Spleen (tissue), 11 donors: ENCODE data around the gene TRUB2. TPM values are rescaled to one million over a fixed set of nuclear protein-coding genes. Genes with fewer than 3 reads are reported as not detected.
A peak's percentile ranks its signal among the peaks of the same experiment; 100 is the strongest.

Experiments
- DNase-seq: peaks from one replicate; pipeline ENCODE4 v3.0.0-alpha.2; 2020
- H3K27ac ChIP-seq, 8 donors: fragments of 200-600 bp; sonication (generic) in 7 of 8; 1 replicate in 4 of 8; 2 replicates in 4 of 8; pipeline versions ENCODE4 v1.5.0 to v1.8.0; 2016 to 2021; ENCODE audit warnings: inconsistent platforms in 4 of 8, mild to moderate bottlenecking in 4 of 8, moderate library complexity in 1 of 8
- H3K27me3 ChIP-seq, 7 donors: fragments of 200-600 bp; sonication (generic) in 6 of 7; replicated peaks in 1 of 7; 1 replicate in 4 of 7; 2 replicates in 3 of 7; pipeline versions ENCODE4 v1.5.0 to v1.8.0; 2016 to 2021; ENCODE audit warnings: inconsistent platforms in 3 of 7, mild to moderate bottlenecking in 1 of 7
- H3K36me3 ChIP-seq, 6 donors: fragments of 200-600 bp; sonication (generic) in 5 of 6; 1 replicate in 4 of 6; 2 replicates in 2 of 6; pipeline versions ENCODE4 v1.5.0 to v1.8.0; 2016 to 2021; ENCODE audit warnings: inconsistent platforms in 2 of 6
- H3K4me1 ChIP-seq, 6 donors: fragments of 200-600 bp; sonication (generic) in 5 of 6; 1 replicate in 3 of 6; 2 replicates in 3 of 6; pipeline versions ENCODE4 v1.5.0 to v1.8.0; 2016 to 2021; ENCODE audit warnings: inconsistent platforms in 3 of 6
- H3K4me3 ChIP-seq, 8 donors: fragments of 200-600 bp; sonication (generic) in 7 of 8; 1 replicate in 4 of 8; 2 replicates in 4 of 8; pipeline versions ENCODE4 v1.5.0 to v1.8.0; 2016 to 2021; ENCODE audit warnings: inconsistent platforms in 4 of 8, mild to moderate bottlenecking in 4 of 8, moderate library complexity in 2 of 8
- H3K9me3 ChIP-seq, 8 donors: fragments of 200-600 bp; sonication (generic) in 7 of 8; 1 replicate in 4 of 8; 2 replicates in 4 of 8; pipeline versions ENCODE4 v1.5.0 to v1.8.0; 2016 to 2021; ENCODE audit warnings: inconsistent platforms in 4 of 8
- CTCF ChIP-seq, 11 experiments: fragments of 200-600 bp in 7 of 11; fragments of 450-650 bp in 4 of 11; sonication (generic) in 4 of 11; IDR thresholded peaks in 8 of 11; conservative IDR thresholded peaks in 3 of 11; 1 replicate in 7 of 11; 2 replicates in 4 of 11; pipeline versions ENCODE4 v1.4.0 to v1.8.0; 2016 to 2021; ENCODE audit warnings: antibody characterized with exemption in 11 of 11, inconsistent platforms in 4 of 11, mild to moderate bottlenecking in 1 of 11
- POLR2A ChIP-seq, 3 donors: fragments of 450-650 bp; IDR thresholded peaks; one replicate each; pipeline ENCODE4 v1.5.1; 2017; ENCODE audit warnings: antibody characterized with exemption in 3 of 3, mild to moderate bottlenecking in 1 of 3
- POLR2AphosphoS5 ChIP-seq, 3 donors: sonication (generic); formaldehyde crosslinking; IDR thresholded peaks; one replicate each; pipeline ENCODE4 v1.5.1; 2017; ENCODE audit warnings: antibody characterized with exemption in 3 of 3
- WGBS, 5 donors: extraction: QIAGEN DNeasy Blood & Tissue Kit in 3 of 5; methylation state at CpG; one replicate each; pipeline versions ENCODE4 v1.1.5 to v1.1.7; 2013 to 2018; 5-methylcytosine and 5-hydroxymethylcytosine counted together
- intact Hi-C: fragments of 100-400 bp; cut with DNase I; formaldehyde crosslinking; loops from one replicate; pipeline ENCODE4 v1.15.0; 2023; ENCODE audit warnings: low total_unique reads
- polyA plus RNA-seq, 3 donors: library from polyadenylated mRNA; stranded (reverse); fragments of 200-250 nt; gene quantifications; one replicate each; pipeline ENCODE4 v1.2.1, GENCODE V29; 2013
- total RNA-seq, 7 donors: library from RNA; depleted of rRNA in 3 of 7; stranded (reverse); fragments of >200 nt in 3 of 7; fragmentation: NEBNext Ultra II Directional in 4 of 7; extraction: Animal tissue kit (Norgen Biotek cat#: 25700) in 4 of 7; gene quantifications; one replicate each; pipeline versions ENCODE4 v1.1.0 to v1.2.1, GENCODE V29; 2016 to 2021
- donor health status: healthy with polysubstance abuse.
- donor health status: DM: no; HTN: no; CAD: no; lungs with moderate emphysema.
- donor health status: DM: no; HTN: no; CAD: no.
- donor health status: Bipolar disorder and iron deficiency.
- donor health status: healthy.
- donor health status: DM: no; HTN: no; CAD: no.
- donor health status: DM: yes; HTN: yes; CAD: no.

TRUB2 gene
- total and polyA plus RNA-seq, 10 donors: 9.0 to 19.2 (median 15.2) TPM

GRCh38 chr9:128344931-128345605 is 22.8 kb upstream of the TRUB2 start:
- H3K36me3 ChIP-seq: peaks cover 0 to 79% (median 59%) of the 10 kb centered on the region in 6 donors
- WGBS, 5 donors: 95 to 97% (median 97%) methylated on average over 22 to 28 of the region's 28 CpGs
- no peak overlapping the region for H3K27ac ChIP-seq
- no peaks in the 10 kb centered on the region for H3K9me3 ChIP-seq
- no peak overlapping the region for H3K4me3 ChIP-seq
- DNase-seq: no peak
- TF ChIP-seq POLR2A (IDR thresholded peaks at IDR 0.05): no peak
- peak in 1 of 3 donors; percentile 10 for TF ChIP-seq POLR2AphosphoS5 (IDR thresholded peaks at IDR 0.05)
- TF ChIP-seq CTCF (IDR thresholded peaks at IDR 0.05 in 8 of 11, conservative IDR thresholded peaks at IDR 0.05 in 3 of 11): no peak
- H3K27me3 ChIP-seq: no peaks in the 10 kb centered on the region
- H3K4me1 ChIP-seq: peaks cover 7 to 18% (median 13%) of the 10 kb centered on the region in 6 donors
- intact Hi-C loops: no loop called here

- Histone ChIP-seq H3K36me3 (peaks cover 0 to 67% (median 52%) of the 10 kb centered on the region in 6 donors), H3K27ac (no peak overlapping the region), H3K27me3 (no peaks in the 10 kb centered on the region), H3K9me3 (no peaks in the 10 kb centered on the region), H3K4me3 (no peak overlapping the region), H3K4me1 (peaks cover 7 to 26% (median 19%) of the 10 kb centered on the region in 6 donors)
- TF ChIP-seq CTCF (IDR thresholded peaks at IDR 0.05 in 8 of 11, conservative IDR thresholded peaks at IDR 0.05 in 3 of 11): no peak
- no peak for TF ChIP-seq POLR2A (IDR thresholded peaks at IDR 0.05)
- TF ChIP-seq POLR2AphosphoS5 (IDR thresholded peaks at IDR 0.05): no peak
- intact Hi-C loops: no loop called here
- WGBS, 5 donors: 85 to 92% (median 88%) methylated on average over 4 of the region's 4 CpGs
- DNase-seq: no peak
Measured at GRCh38 chr9:128343855-128344254, 21.6 kb upstream of the TRUB2 start.

GRCh38 chr9:128342971-128343680 is 20.9 kb upstream of the TRUB2 start:
- no peaks in the 10 kb centered on the region for H3K27me3 ChIP-seq
- no peak overlapping the region for H3K4me3 ChIP-seq
- intact Hi-C loops: no loop called here

More at GRCh38 chr9:128342971-128343680, 20.9 kb upstream of the TRUB2 start:
- 92 to 99% (median 97%) methylated on average over 7 to 8 of the region's 8 CpGs for WGBS, 5 donors
- peaks cover 0 to 60% (median 45%) of the 10 kb centered on the region in 6 donors for H3K36me3 ChIP-seq
- no peak for DNase-seq
- TF ChIP-seq POLR2AphosphoS5 (IDR thresholded peaks at IDR 0.05): no peak
- no peak for TF ChIP-seq POLR2A (IDR thresholded peaks at IDR 0.05)
- TF ChIP-seq CTCF (IDR thresholded peaks at IDR 0.05 in 8 of 11, conservative IDR thresholded peaks at IDR 0.05 in 3 of 11): no peak
- H3K9me3 ChIP-seq: no peaks in the 10 kb centered on the region
- peaks cover 7 to 26% (median 19%) of the 10 kb centered on the region in 6 donors for H3K4me1 ChIP-seq
- no peak overlapping the region for H3K27ac ChIP-seq
